ENCODE results near the gene ABHD12B. TPM values are rescaled to one million over a fixed set of nuclear protein-coding genes. Genes with fewer than 3 reads are reported as not detected.

Gene ABHD12B, protein sequence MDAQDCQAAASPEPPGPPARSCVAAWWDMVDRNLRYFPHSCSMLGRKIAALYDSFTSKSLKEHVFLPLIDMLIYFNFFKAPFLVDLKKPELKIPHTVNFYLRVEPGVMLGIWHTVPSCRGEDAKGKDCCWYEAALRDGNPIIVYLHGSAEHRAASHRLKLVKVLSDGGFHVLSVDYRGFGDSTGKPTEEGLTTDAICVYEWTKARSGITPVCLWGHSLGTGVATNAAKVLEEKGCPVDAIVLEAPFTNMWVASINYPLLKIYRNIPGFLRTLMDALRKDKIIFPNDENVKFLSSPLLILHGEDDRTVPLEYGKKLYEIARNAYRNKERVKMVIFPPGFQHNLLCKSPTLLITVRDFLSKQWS
- total RNA-seq, result not detected in 2 replicates

DNA sequence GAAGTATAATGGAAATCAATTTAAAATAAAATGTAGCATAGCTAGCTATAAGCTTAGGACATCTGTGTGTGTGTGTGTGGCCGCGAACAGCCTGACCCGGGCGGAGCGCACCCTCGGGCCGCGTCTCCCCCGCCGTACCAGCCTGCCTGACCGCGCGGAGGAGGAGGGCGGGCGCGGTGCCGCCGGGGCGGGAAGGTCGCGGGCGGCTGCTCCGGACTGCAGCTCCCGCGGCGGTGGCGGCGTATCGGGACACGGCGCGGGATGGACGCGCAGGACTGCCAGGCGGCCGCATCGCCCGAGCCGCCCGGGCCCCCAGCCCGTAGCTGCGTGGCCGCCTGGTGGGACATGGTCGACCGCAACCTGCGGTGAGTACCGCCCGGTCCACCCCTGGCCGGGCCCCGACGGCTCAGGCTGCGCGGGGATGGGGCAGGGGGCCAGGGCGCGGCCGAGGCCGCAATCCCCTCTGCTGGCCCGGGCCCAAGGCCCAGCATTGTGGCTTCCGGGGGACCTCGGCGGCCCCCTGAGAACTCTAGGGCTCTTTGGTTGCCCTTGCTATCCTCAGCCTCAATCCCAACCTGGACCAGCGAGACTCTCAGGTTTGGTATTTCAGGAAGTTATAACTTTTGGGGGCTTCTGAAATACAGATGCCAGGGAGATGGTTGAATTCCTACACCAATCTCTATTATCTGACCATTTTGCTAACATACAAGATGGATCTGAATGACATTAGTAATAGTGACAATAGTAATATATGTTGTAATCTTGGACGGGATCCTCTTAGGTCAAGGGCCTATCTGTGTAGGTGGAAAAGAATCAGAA is at the start of gene ABHD12B:
ABHD12B (plus strand) TSS at position 140 of the 819 bp plus-strand sequence; CDS start at position 262, 122 bp downstream.
- intact Hi-C loops (cut with micrococcal nuclease), result no loop called here

DNA sequence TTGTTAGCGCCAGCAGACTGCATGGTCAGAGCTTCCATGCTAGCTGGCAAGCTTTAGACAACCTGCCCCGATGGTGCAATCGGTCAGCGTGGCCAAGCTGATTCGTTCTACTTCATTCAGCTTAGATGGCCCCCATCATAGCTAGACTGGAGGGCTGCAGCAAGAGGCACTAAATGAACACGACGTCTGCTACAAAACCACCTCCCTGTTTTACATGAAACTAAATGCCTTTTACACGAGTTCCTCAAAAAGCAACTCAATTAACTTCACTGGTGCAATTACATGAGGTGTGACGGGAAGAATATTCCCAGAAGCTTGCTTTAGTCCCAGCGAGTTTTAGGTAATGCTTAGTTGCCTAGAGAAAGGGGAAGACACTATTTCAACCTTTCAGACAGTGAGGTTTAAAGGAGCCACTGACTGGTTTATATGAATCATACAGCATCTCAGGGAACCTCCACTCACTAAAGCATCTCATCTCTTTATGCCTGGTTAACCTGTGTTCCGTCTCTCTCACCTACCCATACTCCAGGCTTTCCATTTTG is 49.3 kb upstream of the ABHD12B start:
- intact Hi-C loops (cut with micrococcal nuclease), result loop anchor here (1.0 to 10.0 kb wide), 6 partner anchors 8 to 1172 kb away; partner anchors contain the start of gene KLHDC2

- intact Hi-C loops (cut with micrococcal nuclease), result loop anchor here (2.0 to 10.0 kb wide), 5 partner anchors 36 to 1172 kb away; partner anchors contain the start of gene KLHDC2
Observed at GRCh38 chr14:50823051-50823761, 48.6 kb upstream of the ABHD12B start.

DNA sequence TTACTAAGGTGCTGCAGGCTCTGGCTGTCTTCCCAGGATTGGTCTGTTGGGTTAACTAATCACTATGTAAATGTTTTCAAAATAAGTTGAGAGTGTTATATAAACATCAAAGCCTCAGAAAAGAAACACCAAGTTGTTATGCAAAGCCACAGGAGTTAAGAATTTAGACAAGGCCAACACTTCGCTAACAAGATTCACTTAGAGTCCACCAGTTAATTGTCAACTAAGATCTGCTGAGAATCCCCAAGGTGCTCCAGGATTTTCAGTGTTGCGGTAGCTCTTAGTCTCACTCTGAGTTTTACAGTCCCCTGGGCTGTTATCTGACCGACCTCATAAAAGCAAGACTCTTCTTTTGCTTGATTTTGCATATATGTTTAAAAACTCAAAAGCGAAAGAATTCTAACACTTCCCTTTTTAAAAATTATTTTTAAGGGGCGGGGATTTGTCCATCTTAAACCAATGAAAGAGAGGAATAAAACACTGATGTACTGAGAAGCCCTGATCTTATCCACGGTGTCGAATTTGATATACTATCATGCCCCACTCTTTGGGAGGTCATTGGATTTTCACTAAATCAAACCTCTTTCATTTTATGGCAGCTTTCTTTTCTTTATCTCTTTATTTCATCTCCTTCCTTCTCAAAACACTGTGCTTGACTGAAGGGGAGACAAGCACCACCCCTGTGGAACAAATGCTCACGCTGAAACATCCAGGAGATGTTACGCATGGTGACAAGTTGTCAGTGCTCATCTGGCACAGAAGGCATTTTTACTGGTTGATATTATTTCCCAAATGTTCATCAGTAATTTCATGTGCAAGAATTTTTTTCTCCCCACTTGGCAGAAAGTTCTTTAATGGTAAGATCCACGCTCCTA is 47.9 kb upstream of the ABHD12B start:
- intact Hi-C loops (cut with micrococcal nuclease), result loop anchor here (2.0 to 10.0 kb wide), 5 partner anchors 37 to 1171 kb away; partner anchors contain the start of gene KLHDC2

DNA sequence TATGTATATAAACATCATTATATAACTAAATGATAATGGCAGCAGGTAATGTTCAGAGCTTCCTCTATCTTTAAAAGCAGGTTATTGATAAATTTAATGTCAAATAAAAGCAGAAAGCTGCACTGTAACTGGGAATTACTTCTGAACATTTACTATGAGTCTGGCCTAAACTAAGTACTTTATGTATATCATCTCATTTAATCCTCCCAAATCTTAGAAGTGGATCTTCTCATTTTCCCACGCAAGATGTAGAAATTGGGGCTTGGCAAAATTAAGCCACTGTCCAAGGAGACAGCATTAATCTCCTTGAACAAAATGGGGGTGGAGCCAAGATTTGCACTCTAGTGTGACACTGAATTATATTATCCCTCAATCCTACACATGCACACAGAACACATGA is 46.5 kb upstream of the ABHD12B start:
- intact Hi-C loops (cut with micrococcal nuclease), result loop anchor here (10.0 kb wide), 2 partner anchors 1061 to 1169 kb away; partner anchors contain the start of gene KLHDC2

- intact Hi-C loops (cut with micrococcal nuclease), result loop anchor here (10.0 kb wide), 2 partner anchors 1062 to 1168 kb away; partner anchors contain the start of gene KLHDC2
Observed at GRCh38 chr14:50826681-50827080, 45.2 kb upstream of the ABHD12B start.

DNA sequence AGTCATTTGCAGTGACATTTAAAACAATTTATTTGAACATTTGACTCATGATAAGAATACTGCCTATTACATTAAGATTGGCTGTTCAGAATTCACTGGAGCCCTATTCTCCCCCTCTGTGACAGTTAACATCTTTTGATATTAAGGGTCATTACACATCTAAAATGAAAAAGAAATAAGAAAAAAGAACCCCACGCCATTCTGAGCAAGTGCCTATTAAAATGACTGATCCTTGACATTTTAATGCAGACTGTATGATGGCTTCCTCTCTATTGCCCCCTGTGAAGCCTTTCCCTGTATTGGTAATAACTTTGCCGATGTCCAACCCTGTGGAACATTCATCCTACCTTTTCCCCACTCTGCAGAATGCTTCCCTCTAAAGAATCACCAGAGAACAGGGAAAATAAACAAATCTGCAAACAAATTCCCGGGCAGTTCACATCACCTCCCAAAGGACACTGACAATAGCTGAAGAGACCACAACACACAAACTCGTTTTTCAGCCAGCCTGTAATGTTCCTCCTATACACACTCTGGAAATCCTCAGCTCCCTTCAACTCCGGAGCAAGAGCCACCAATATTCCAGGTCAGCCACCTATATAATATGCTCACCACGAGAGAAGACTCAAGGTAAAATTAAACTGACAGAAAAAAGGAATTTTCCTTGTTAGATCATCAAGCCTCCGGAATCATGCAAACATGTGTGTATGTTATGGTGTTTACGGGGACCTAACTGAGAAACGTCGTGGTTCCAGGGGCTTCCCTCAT is 42.9 kb upstream of the ABHD12B start:
- intact Hi-C loops (cut with micrococcal nuclease), result loop anchor here (10.0 kb wide), 2 partner anchors 1064 to 1166 kb away; partner anchors contain the start of gene KLHDC2

GRCh38 chr14:50829489-50830043 is 42.3 kb upstream of the ABHD12B start:
- intact Hi-C loops (cut with micrococcal nuclease), result loop anchor here (1.0 to 10.0 kb wide), 11 partner anchors 7 to 1243 kb away; partner anchors contain the start of genes GNG2, KLHDC2, RPS29 and SOS2

- intact Hi-C loops (cut with micrococcal nuclease), result loop anchor here (1.0 to 10.0 kb wide), 9 partner anchors 8 to 1243 kb away; partner anchors contain the start of genes GNG2, RPS29, SOS2 and TMX1
Observed at GRCh38 chr14:50830044-50830931, 41.6 kb upstream of the ABHD12B start.

GRCh38 chr14:50830932-50831725 is 40.7 kb upstream of the ABHD12B start, which contains the start of gene NIN:
Gene NIN, minus strand, starts transcription at chr14:50831162. Its CDS starts 9,106 bp downstream, at chr14:50822056.
- intact Hi-C loops (cut with micrococcal nuclease), result loop anchor here (1.0 to 10.0 kb wide), 11 partner anchors 9 to 1244 kb away; partner anchors contain the start of genes GNG2, RPS29, SOS2 and TMX1

DNA sequence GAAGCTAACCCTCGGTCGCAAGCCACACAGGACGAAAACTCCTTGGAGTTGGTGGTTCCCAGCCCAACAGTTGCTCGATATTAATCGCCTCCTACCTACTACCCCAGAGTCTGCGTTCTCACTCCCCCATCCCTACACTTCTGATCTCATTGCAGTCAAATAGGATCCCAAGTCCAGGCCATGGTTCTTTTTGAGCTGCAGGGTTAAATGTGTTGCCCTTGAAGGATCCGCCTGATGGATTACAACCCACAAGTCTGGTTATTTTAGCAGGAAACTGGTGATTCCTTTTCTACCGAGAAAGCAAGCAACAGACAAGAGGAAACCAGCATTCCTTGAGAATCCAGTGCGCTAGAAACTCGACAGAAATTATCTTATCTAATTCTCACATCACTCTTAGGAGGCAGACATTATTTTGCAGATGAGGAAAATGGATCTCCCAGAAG is 40.1 kb upstream of the ABHD12B start:
- intact Hi-C loops (cut with micrococcal nuclease), result loop anchor here (1.0 to 10.0 kb wide), 10 partner anchors 18 to 1245 kb away; partner anchors contain the start of genes GNG2, RPS29, SOS2 and TMX1

DNA sequence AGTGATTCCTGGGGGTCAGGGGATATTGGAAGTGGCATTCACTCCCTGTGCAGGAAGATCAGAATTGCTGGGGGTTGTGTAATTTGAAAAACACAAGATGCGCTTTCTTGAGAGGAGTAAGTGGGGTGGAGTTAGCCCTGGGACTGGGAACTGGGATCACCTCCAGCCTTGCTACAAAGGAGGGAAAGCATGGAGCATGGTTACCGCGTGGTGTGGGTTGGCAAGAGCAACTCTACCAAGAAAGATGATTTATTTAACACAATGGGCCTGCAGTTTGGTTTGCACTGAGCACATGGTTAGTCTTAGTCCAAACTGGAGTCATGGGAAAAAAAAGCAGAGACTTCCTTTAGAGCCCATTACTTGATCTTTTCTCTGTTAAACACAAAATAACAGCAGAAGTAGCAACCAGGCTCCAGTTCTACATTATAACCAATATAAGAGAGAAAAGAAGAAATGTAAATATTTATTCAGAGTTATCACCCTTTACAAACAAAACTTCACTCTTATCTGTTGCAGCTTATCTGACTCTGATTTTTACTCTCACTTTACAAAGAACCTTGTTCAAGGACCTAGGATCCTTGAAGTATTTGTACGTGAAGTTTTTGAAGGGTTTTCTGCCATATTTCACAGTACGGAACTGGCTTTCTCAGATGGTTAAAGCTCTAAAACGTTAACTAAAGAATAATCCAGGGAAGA is 38.8 kb upstream of the ABHD12B start:
- intact Hi-C loops (cut with micrococcal nuclease), result loop anchor here (5.0 to 10.0 kb wide), 5 partner anchors 106 to 1029 kb away; partner anchors contain the start of genes GNG2, SOS2 and TRIM9

DNA sequence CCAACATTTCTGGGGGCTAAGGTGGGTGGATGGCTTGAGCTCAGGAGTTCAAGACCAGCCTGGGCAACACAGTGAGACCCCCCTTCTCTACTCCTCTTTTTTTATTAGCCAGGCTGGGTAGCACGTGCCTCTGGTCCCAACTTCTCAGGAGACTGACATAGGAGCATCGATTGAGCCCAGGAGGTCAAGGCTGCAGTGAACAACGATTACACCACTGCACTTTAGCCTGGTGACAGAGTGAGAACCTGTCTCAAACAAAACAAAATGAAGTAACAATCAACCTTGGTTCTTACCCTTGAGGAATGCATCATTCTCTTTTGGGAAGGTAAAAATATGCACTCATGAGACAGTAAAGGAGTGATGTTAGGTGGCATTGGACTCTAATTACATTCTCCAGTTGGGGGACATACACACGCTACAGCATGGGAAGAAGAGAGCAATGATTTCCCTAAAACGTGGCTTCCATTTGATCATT is 37.0 kb upstream of the ABHD12B start:
- intact Hi-C loops (cut with micrococcal nuclease), result loop anchor here (1.0 to 10.0 kb wide), 7 partner anchors 14 to 1027 kb away; partner anchors contain the start of genes GNG2, SOS2 and TRIM9

DNA sequence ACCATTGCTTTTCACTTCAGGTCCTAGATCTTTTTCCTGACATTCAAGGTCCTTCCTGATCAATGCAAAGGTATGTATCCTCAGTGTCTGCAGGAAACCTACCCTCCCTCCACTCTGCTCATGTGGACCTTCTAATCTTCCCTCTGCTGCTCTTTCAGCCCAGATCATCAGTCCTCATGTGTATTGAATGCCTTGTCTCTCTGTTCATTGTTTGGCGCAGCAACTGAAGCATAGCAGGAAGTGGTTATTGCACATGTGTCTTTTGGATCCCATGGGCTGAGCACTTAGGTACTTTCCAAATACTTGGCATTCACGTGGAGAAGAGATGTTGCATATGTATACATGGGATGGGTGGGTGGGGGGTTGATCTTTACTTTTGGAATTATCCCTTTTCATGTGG is 36.6 kb upstream of the ABHD12B start:
- intact Hi-C loops (cut with micrococcal nuclease), result loop anchor here (1.0 to 10.0 kb wide), 3 partner anchors 14 to 260 kb away; partner anchors contain the start of gene TRIM9

DNA sequence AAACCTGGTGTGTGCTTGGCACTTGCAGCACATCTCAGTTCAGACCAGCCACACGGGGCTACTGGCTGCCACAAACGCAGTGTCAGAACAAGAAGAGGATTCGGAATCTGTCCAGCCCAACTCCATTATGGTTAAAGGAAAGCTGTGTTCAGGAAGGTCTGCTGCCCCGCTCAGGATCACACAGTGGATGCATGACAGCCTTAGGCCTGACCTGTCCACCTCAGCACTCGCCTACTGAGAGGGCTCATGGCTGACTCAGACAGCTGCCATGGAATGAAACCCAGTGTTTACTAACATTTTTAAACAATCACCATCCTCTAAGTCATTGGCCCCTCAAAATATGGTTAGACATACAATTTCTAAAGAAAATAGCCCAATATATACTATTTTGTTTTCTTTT is 35.3 kb upstream of the ABHD12B start:
- intact Hi-C loops (cut with micrococcal nuclease), result loop anchor here (10.0 kb wide), 1 partner anchor 258 kb away; the partner anchor contains the start of gene TRIM9

Measured in T-helper 1 cell treated with Interleukin-12 subunit alpha and Interleukin-12 subunit beta and Interleukin-4 antibody, amounts not matched to agents 30 ng/mL and 1 ng/mL, for 36 hours (primary cell).